OCI-LY1 (cell line): Measurements from ENCODE around the gene KCTD3.

ENCODE experiments used
- CTCF ChIP-seq: fragments of 200-600 bp; sonication (generic), shearing (Covaris generic); IDR thresholded peaks from 2 replicates; pipeline ENCODE4 v1.5.1; 2017; ENCODE audit warnings: mild to moderate bottlenecking, antibody characterized with exemption, low read length, moderate library complexity, mixed read lengths
- EZH2 ChIP-seq: fragments of 200-600 bp; sonication (generic), shearing (Covaris generic); IDR thresholded peaks from 2 replicates; pipeline ENCODE4 v1.8.0; 2017; ENCODE audit warnings: borderline replicate concordance, mixed run types, mild to moderate bottlenecking, antibody characterized with exemption, low read length, moderate library complexity, mixed read lengths

DNA sequence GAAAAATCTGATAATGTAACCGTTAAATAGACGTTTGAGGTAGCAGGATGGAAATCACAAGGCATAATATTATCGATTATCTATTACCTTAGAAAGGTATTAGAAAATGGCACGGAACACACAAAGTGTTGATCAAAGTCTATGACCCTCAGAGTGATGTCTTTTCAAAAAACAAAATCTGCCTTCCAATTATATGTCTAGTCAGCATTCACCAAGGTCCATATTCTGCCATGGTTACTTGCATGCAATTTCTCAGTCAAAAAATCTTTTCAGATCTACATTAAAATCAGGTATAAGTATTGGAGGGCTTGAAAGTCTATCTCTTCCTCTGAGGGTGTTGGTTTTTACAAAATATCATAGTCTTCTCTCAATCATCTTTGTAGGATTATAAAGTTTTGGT lies 81.9 kb downstream of the KCTD3 start:
- no peak for TF ChIP-seq CTCF
- no peak for TF ChIP-seq EZH2
